ENCODE results near the gene PRKAG2.

The PRKAG2 gene

DNA sequence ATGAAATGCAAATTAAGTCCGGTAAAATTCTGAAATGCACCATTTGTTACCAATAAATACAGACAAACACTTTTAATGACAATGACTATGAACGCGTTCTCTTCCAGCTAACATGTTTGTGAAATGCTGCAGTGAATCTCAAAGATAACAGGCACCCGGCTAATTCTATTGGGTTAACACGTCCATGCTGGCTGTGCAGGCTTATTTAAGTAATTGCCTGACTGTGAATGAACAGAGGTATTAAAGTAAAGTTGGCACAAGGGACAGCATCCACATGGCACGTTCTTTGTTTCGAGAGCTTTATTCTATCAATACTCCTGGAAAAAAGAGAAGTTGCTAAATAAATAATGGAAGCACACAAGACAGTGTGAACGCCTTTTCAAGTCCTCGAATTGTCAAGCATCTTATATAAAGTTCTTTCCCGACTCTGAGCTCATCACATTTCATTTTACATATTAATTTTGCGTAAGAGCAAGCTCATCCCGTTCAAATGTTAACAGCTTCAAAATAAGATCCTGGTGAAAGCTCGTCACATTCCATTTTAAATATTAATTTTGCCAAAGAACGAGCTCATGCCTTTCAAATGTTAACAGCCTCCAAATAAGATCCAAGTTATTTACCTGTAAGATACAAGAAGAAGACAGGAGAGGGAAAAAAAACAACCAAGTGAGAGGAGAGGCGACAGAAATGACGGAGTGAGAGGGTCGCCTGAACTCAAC, 245.9 kb downstream of the PRKAG2 start:
- DNase-seq: no peak

DNA sequence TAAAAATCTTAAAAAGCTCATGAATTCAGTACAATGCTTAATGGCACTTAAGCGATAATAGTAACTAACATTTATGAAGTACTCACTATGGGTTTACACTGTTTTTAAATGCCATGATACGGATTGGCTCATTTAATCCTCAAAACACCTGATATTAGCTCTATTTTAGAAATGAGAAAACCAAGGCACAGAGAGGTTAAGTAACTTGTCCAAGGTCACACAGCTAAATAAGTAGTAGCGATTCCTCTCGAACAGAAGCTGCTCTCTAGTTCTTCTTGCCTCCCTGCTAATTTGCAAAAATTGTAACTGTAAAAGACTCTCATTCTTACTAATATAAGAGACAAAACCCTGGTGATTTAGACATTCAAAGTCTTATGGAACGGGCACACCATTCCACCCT, 246.6 kb downstream of the PRKAG2 start:
- no peak for DNase-seq

DNA sequence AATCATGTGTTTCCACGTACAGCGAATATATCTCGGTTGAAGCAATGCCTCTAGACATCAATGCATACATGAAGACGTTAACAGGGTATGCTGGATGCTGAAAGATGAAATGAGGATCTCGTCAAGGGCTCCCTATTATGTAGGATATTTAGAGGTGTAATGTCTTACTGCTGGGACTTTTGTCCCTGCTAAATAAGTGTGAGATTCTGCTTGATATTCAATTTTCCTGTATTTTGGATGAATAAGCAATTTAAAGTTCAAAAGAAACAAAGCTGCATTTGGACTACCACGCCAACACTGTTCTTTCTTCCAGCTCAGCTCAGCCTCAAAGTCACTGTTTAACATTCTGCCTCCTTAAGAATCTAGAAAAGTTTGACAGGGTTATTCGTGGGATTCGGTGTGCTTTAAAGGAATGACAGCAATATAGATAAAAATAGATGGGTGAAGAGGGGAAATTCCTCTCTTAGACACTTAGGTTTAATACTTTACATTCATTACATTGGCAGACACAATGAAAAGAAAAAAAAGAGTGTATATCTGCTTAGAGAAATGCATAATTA, 247.1 kb downstream of the PRKAG2 start:
- DNase-seq: no peak

DNA sequence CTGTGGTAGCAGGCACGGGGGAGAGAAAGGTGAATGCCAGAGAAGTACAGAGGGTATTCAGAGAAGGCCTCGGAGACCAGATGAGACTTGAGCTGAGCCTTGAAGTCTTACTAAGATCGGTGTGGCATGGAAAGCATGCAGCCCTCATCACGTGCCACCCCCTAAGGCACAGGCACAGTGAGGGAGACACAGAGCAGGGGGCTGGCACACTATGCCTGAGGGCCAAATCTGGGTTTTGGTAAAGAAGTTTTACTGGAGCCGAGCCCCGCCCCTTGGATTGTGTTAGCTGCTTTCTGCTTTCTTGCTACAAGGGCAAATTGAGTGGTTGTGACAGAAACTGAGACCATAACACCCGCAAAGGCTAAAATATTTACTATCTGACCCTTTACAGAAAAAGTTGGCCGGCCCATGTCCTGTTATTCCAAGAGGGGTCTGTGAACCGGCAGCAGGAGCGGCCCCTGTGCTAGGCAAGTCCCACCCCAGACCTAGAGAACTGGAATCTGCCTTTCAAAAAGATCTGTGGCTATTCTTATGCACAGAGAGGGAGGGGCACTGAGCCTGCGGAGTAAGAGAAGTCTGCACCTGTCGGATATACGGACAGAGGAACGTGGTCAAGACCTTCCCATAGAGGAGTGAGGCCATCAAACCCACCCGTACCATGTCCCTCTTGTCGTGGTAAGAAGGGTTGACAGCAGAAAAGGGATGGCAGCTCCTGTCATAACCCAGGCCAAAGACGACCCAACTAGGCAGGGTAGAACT, 247.9 kb downstream of the PRKAG2 start:
- no peak for DNase-seq

DNA sequence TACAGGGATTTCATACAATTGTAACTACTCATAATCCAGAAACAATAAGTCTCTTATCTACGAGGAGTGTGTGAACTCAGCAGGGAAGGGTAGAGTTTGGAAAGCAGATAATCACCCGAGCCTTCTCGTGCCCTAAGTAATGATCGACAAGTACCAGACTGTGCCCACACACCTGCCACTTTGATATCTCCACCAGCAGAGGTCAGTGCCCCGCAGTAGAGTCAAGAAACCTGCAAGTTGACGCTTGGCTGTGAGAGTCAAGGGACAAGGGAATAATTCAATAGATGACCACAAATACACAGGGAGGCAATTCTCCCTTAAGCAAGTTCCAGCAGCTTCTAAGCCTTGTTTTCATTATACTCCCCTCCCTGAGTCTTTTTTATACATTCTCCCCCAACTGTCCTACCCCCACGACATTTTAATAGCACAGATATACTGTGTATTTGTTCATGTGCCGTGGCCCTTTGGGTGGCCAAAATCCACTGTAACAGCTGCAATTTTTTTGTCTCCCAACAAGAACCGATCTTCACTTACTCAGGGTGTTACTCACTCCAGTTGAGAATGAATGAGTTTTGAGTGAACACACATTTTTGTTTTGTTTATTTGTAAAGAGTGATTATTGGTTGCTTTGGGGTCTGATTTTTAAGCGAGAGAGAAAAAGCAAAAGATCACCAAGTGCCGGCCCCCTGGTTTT, 250.3 kb downstream of the PRKAG2 start:
- peak; percentile 27 for DNase-seq

DNA sequence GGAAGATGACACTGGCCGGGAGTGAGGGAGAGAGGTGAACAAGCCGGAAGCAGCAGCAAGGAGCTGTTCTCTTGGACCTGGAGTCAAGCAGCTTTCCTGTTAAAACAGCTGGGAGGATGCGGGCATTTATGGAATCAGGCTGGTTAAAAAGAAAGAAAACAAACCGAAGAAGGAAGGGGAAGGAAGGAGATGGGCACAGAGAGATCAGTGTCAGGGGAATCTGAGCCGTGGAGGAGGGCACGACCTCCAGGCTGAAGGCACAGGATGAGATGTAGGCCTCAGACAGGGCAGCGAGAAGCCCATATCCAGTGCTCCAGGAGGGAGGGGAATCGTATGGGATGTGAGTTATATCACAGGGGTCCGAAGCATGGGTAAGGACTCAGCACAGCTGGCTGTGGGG, 251.3 kb downstream of the PRKAG2 start:
- no peak for DNase-seq

DNA sequence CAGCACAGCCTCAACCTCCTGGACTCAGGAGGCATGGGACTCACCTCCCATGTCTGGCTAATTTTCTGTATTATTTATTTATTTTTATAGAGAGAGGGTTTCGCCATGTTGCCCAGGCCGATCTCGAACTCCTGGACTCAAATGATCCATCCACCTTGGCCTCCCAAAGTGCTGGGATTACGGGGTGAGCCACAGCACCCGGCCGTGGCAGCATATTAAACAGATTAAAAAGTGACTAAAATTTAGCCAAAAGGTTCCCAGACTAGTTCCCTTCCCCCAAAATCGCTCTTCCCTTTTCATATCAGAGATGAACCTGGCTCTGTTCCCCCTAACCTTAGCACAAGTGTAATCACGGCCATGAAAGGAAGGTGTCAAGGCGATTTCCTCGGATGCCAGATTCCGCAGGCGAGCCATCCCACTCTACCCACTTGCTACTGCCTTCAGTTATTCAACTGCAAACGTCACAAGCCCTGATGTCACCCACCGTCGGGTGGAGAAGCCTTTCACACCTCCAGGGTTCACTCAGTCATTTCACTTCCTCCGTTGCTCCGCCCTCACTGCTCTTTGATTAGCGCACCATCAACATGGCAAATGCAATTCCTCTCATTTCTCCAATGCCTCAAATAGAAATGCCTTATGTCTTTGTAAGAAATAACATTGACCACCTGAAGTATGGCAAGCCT, 252.5 kb downstream of the PRKAG2 start:
- DNase-seq: no peak

DNA sequence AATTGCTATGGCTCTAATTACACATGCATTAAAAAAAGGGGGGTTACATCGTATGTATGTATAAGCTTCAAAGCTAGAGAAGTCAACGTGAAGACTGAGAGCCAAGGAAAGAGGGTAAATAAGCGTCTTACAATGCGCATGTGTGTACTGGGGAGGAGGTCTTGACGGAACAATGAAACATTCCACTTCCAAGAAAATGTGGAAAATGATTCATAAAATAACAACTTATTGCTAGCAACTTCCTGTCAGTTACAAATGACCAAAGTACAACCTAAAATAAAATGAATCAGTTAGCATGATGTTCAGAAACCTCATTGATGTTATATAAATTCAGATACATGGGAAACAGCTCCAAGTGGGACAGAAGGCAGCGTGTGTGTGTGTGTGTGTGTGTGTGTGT, 253.1 kb downstream of the PRKAG2 start:
- no peak for DNase-seq

DNA sequence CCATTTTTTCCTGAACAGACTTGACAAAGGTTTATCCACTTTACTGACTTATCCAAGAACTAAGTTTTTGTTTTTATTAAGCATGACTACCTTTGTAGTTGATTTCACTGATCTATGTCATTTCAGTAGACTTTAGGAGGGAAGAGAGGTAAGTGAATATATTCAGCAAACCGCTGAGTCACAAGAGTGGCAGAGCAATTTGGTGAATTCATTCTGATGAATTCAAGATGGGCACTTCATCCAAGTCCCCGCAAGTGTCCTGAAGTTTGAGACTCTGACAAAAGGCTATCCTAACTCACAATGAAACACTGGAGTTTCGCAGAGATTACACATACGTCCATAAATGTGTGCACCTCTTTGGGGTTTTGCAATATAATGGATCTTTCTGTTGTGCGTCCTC, 255.0 kb downstream of the PRKAG2 start:
- DNase-seq: no peak

DNA sequence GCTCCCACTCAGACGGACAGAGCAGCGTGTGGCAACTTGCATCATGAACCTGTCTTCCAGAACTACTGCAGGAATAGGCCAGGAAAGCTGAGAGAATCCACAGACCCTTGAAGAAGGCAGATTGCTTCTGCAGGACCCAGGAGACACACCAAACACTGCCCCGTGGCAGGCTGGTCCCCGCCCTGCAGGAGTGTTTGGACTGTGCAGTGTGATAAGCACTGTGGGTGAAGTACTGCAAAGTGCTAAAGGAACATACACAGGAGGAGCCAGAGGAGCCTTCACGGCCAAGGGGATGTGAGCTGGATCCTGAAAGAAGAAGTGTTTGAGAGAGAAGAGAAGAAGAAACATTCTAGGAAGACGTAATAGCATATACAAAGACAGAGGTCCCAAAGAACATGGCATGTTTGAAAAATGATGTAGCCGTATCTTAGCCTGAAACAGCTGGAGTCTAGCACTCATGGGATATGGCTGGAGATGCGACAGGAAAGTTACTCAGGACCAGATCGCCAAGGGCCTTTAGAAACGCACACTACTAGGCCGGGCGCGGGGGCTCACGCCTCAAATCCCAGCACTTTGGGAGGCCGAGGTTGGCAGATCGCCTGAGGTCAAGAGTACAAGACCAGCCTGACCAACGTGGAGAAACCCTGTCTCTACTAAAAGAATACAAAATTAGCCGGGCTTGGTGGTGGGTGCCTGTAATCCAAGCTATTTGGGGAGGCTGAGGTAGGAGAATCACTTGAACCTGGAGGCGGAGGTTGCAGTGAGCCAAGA, 260.3 kb downstream of the PRKAG2 start:
- no peak for DNase-seq

DNA sequence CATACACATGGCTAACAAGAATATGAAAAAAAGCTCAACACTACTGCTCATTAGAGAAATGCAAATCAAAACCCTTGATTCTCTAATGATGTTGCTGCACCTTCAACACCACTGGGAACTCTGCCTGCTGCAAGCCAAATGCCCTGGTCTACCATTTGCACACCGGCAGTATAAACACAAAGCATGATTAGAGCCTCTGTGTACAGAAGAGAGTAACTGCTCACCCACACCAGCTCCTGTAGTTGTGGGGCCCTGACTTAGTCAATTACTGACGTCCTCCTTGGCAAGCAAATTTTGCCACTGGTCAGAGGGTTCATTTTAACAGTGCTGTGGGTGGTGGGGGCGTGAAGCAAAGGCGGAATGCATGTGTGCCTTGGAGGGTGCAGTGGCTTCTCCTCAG, 261.1 kb downstream of the PRKAG2 start:
- no peak for DNase-seq

DNA sequence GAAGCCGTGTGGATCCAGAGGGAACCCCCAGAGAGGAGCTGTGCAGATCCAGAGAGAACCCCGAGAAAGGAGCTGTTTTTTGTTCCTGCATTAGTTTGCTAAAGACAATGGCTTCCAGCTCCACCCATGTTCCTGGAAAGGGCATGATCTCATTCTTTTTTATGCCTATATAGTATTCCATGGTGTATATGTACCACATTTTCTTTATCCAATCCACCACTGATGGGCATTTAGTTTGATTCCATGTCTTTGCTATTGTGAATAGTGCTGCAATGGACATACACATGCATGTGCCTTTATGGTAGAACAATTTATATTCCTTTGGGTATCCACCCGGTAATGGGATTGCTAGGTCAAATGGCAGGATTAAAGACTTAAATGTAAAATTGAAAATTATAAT, 261.9 kb downstream of the PRKAG2 start:
- DNase-seq: no peak

DNA sequence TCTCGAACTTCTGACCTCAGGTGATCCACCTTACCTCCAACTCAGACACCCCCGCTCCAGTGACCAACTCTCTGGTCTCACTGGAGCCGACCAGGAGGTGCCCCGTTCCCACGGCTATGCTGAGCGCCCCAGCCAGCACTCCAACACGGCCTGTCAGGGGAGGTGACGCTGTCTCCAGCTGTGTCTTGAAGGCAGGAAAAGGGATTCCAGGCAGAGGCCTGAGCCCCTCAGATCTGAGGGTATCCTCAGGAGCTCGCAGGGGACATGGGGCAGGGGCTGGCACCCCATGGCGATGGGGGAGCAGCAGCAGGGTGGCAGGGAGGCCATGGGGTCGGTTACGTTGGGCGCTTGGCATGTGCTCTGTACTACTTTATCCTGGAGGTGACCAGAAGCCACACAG, 262.9 kb downstream of the PRKAG2 start:
- no peak for DNase-seq

DNA sequence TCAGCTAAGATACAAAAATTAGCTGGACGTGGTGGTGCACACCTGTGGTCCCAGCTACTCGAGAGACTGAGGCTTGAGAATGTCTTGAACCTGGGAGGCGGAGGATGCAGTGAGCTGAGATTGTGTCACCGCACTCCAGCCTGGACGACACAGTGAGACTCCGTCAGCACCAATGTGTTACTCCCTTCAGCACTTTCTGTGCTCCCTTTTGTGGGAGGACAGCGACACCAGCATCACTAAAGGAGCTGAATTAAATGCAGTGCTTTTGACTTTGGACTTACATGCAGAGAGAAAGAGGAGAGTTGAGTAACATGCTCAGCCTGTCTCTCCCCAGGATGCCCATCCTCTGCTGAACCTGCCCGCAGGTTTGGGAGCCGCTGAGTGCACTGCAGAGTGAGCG, 265.0 kb downstream of the PRKAG2 start:
- no peak for DNase-seq

DNA sequence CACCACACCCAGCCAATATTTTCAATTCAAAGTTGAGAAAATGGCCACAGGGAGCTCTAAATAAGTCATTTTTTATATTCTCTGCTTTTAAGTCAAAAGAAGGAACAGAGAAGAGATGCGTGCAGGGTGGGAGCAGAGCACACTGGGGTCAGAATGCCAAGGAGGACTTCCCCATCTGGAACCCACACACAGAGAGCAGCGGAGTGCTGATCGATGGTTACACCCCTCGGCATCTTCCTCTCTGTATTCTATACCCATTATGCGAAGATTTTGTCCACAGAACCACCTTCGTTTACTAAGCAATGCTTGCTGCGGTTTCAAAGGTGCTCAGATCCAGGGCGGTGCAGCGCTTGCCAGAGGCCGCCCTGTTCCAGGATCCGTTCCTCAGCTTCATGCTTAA, 265.9 kb downstream of the PRKAG2 start:
- no peak for DNase-seq

DNA sequence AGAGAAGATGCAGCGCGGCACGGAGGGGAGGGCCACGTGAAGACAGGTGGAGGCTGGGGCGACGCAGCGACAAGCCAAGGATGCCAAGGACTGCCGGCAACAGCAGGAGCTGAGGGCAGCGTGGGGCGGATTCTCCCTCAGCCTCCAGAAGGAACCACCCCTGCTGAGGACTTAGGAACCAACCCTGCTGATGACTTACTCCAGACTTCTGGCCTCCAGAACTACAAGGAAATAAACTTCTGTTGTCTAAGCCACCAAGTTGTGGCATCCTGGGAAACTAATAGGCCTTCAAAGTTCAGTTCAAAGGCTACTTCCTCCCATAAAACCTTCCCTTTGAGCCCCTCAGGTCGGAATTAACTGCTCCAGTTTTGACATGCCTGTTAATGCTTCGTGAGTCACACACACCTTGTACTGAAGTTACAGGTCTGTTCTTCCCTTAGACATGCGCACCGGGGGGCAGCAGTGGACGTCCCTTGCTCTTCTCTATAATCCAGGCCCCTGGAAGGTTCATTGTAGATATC, 268.8 kb downstream of the PRKAG2 start:
- DNase-seq: no peak

DNA sequence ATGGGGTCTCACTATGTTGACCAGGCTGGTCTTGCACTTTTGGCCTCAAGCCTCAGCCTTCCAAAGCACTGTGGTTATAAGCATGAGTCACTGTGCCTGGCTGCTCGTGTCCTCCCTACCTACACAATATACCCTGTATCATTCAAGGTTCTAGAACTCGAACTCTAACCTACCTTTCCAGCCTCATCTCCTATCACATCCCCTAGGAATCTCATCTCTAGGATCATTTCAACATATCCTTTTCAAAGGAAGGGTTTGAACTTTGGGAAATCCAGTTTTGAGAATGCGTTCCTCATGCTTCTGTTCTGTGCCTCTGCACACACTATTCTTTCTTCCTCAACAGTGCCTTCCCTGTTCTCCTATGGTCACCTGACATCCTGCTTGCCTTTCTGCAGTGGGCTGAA, 269.4 kb downstream of the PRKAG2 start:
- no peak for DNase-seq

DNA sequence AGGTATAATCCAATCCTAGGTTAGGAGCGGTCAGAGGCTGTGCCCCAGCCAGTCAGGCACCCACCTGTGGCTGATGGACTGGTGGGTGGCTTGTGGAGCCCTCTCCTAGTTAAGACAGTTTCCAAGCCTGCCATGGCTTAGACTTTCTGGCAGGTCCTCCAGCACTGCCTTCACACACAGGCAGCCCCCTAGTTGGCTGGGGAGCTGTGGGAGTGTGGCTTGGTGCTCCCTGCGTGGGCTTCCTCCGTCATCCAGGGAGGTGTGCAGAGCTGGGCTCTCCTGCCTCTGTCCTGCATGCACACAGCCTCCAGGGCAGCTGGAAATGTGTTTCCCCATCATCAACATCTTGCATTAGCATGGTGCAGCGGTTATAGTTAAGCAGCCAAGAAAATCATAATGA, 273.0 kb downstream of the PRKAG2 start:
- DNase-seq: no peak

DNA sequence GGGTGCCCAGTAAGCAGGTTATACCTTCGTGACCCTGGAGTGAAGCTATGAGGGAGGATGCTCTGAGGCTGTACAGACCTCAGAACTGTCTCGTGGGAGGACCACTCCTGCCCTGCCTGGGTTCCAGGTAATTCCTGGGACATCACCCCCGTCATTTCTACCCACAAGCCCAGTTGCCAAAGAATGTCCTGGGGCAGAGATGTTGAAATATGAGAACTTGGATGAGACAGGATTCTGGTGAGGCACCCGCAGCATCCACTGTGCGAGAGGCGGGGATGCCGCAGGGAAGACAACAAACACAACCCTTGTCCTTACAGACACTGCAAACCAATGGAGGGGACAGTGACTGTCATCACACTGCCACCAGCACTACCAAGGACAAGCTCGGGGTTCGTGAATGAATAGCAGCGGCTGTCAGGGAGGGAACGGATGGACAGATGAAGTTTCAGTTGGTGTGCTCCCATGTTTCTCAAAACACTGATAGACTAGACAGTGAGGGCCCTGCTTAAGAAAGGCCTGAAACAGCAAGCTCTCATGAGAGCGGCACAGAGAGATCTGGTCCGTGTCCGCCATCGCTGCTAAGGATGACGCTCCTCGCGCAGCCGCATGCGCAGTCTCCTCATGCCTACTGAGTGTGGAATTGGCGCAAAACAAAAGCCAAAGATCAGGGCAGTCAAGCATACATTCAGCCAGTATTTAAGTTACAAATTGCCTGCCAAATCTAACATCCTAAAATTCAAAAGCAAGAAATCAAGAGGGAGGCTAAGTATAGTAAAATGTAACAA, 275.2 kb downstream of the PRKAG2 start:
- no peak for DNase-seq

DNA sequence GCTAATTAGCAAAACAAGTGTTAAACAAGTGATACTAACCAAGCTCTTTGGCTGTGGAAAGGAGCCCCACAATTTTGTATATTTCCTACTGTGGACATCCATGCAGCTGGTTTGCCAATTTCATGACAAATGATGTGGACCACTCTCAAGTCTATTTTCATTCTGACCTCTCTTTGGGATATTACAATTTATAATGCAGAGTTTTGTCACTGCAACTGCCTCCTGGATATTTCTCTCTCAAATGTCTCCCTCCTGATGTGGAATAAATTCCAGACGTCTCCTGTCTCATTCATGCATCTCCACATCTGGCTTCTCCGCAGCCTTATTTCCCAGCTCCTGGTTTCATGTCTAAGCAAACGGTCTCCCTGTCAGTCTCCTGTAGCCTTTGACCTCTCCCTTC, 276.6 kb downstream of the PRKAG2 start:
- no peak for DNase-seq

All from activated CD4-positive, alpha-beta T cell treated with anti-CD3 and anti-CD28 coated beads, Interleukin-2, Interleukin-6, amounts not matched to agents 100 ng/mL and 50 ng/mL, durations not matched to agents 16 hours and 8 hours (primary cell).